A549 (cell line): ENCODE results near the gene AFDN. TPM values are rescaled to one million over a fixed set of nuclear protein-coding genes. Genes with fewer than 3 reads are reported as not detected.
A peak's percentile ranks its signal among the peaks of the same experiment; 100 is the strongest.

ENCODE experiments used
- ATAC-seq, 2 experiments: fragments of 200-7000 bp in 1 of 2; fragments of >200 bp in 1 of 2; cut with Nextera tagmentation in 1 of 2; cut with Tn5 transposase in 1 of 2; 3 replicates each; pipeline versions ENCODE4 v1.8.0 to v1.9.1; 2018 to 2020; ENCODE audit warnings: mild to moderate bottlenecking in 1 of 2, moderate library complexity in 1 of 2
- CTCF ChIA-PET: fragments of 300-600 bp; sonication (Branson Sonifier 250); formaldehyde crosslinking; extraction: SDS; loops from one replicate; lab custom pipeline; 2021; ENCODE audit warnings: antibody characterized with exemption, inconsistent platforms; lab: Yijun Ruan, JAX
- POLR2A ChIA-PET: fragments of 350-600 bp; formaldehyde crosslinking; extraction: SDS; loops from one replicate; lab custom pipeline; 2021; ENCODE audit warnings: antibody characterized with exemption, inconsistent platforms; lab: Yijun Ruan, JAX
- DNase-seq, 2 experiments: peaks; one replicate each; pipeline versions ENCODE4 v3.0.0 to v3.0.0-alpha.2; 2011 to 2016; ENCODE audit warnings: low read depth in 1 of 2, low spot score in 1 of 2
- FAIRE-seq: peaks from 2 replicates; lab custom pipeline; 2011; peaks lifted over from hg19 to GRCh38; lab: Jason Lieb, UNC
- H3K27ac ChIP-seq, 2 experiments: fragments of >200 bp; sonication (Bioruptor Twin); formaldehyde crosslinking; 3 replicates each; pipeline ENCODE4 v1.5.1; 2016 to 2017
- H3K4me1 ChIP-seq: fragments of >200 bp; sonication (Bioruptor Twin); formaldehyde crosslinking; 3 replicates; pipeline ENCODE4 v1.6.1; 2016
- H3K4me2 ChIP-seq: fragments of >200 bp; sonication (Bioruptor Twin); formaldehyde crosslinking; 3 replicates; pipeline ENCODE4 v1.6.1; 2016
- H3K4me3 ChIP-seq: fragments of >200 bp; sonication (Bioruptor Twin); formaldehyde crosslinking; 3 replicates; pipeline ENCODE4 v1.5.1; 2016
- H3K9me3 ChIP-seq: fragments of >200 bp; sonication (Bioruptor Twin); formaldehyde crosslinking; 3 replicates; pipeline ENCODE4 v1.6.1; 2016
- CHD4 ChIP-seq: fragments of 200-600 bp; sonication (generic); IDR thresholded peaks from 2 replicates; pipeline ENCODE4 v1.6.1; 2016; ENCODE audit warnings: antibody characterized with exemption, mild to moderate bottlenecking, borderline replicate concordance
- FOSB ChIP-seq: fragments of 250-450 bp; sonication (Bioruptor Pico); IDR thresholded peaks from 2 replicates; pipeline ENCODE4 v1.5.0; 2020; ENCODE audit warnings: mild to moderate bottlenecking, moderate library complexity
- HEYL ChIP-seq: fragments of 250-450 bp; sonication (Bioruptor Pico); IDR thresholded peaks from 2 replicates; pipeline ENCODE4 v1.8.0; 2021; ENCODE audit warnings: mild to moderate bottlenecking, moderate library complexity
- JUNB ChIP-seq: fragments of >200 bp; sonication (Bioruptor Twin); formaldehyde crosslinking; IDR thresholded peaks from 2 replicates; pipeline ENCODE4 v1.6.1; 2016
- MAFK ChIP-seq: fragments of 450-650 bp; IDR thresholded peaks from 2 replicates; pipeline ENCODE4 v1.6.1; 2014; ENCODE audit not compliant: partially characterized antibody
- POLR2A ChIP-seq: IDR thresholded peaks from 2 replicates; pipeline ENCODE4 v1.6.1; 2012; ENCODE audit warnings: mild to moderate bottlenecking, low read length
- RCOR1 ChIP-seq: fragments of 150-350 bp; IDR thresholded peaks from 2 replicates; pipeline ENCODE4 v1.6.1; 2014; ENCODE audit warnings: antibody characterized with exemption, low read length, low read depth
- SMC3 ChIP-seq: fragments of >200 bp; sonication (Bioruptor Twin); formaldehyde crosslinking; IDR thresholded peaks from 3 replicates; pipeline ENCODE4 v1.6.1; 2018; ENCODE audit warnings: inconsistent platforms
- TFCP2L1 ChIP-seq: fragments of 250-450 bp; sonication (Bioruptor Pico); IDR thresholded peaks from 2 replicates; pipeline ENCODE4 v1.5.0; 2021; ENCODE audit warnings: mild to moderate bottlenecking
- TP53 ChIP-seq: fragments of 250-450 bp; sonication (Bioruptor Pico); IDR thresholded peaks from 2 replicates; pipeline ENCODE4 v1.5.0; 2021; ENCODE audit warnings: mild to moderate bottlenecking, moderate library complexity
- WGBS: methylation state at CpG from one replicate; pipeline ENCODE4 v1.1.6; 2017; ENCODE audit errors: missing lambda C conversion rate; 5-methylcytosine and 5-hydroxymethylcytosine counted together
- polyA minus RNA-seq: library from RNA; depleted of rRNA, polyadenylated mRNA; stranded (reverse); fragments of >200 nt; gene quantifications from 2 replicates; pipeline ENCODE4 v1.2.3, GENCODE V29; 2011; rRNA and poly(A)+ RNA removed
- polyA plus RNA-seq, 4 experiments: library from polyadenylated mRNA; depleted of rRNA in 3 of 4; stranded (reverse); fragments of >200 nt; fragmentation: RNase III in 1 of 4; extraction: RNeasy Plus Mini Kit Qiagen cat#74134 plus additional on column Dnase treatment in 1 of 4; gene quantifications; 2 replicates in 3 of 4; 3 replicates in 1 of 4; pipeline ENCODE4 v1.2.3, GENCODE V29; 2011 to 2017
- TF ChIP-seq, protein P1 (sequence below): IDR thresholded peaks from 2 replicates; pipeline ENCODE4 v1.6.1; 2012; ENCODE audit warnings: low read depth, borderline replicate concordance
- TF ChIP-seq, protein P2 (sequence below): IDR thresholded peaks from 2 replicates; pipeline ENCODE4 v1.6.1; 2012

The AFDN gene, protein sequence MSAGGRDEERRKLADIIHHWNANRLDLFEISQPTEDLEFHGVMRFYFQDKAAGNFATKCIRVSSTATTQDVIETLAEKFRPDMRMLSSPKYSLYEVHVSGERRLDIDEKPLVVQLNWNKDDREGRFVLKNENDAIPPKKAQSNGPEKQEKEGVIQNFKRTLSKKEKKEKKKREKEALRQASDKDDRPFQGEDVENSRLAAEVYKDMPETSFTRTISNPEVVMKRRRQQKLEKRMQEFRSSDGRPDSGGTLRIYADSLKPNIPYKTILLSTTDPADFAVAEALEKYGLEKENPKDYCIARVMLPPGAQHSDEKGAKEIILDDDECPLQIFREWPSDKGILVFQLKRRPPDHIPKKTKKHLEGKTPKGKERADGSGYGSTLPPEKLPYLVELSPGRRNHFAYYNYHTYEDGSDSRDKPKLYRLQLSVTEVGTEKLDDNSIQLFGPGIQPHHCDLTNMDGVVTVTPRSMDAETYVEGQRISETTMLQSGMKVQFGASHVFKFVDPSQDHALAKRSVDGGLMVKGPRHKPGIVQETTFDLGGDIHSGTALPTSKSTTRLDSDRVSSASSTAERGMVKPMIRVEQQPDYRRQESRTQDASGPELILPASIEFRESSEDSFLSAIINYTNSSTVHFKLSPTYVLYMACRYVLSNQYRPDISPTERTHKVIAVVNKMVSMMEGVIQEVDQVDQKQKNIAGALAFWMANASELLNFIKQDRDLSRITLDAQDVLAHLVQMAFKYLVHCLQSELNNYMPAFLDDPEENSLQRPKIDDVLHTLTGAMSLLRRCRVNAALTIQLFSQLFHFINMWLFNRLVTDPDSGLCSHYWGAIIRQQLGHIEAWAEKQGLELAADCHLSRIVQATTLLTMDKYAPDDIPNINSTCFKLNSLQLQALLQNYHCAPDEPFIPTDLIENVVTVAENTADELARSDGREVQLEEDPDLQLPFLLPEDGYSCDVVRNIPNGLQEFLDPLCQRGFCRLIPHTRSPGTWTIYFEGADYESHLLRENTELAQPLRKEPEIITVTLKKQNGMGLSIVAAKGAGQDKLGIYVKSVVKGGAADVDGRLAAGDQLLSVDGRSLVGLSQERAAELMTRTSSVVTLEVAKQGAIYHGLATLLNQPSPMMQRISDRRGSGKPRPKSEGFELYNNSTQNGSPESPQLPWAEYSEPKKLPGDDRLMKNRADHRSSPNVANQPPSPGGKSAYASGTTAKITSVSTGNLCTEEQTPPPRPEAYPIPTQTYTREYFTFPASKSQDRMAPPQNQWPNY (N-terminal part only)
- polyA plus RNA-seq (2011; rRNA removed), result 33.2 and 40.8 TPM in 2 replicates
- polyA plus RNA-seq (2012; cell fraction: cytosol; rRNA removed), result 12.6 and 14.5 TPM in 2 replicates
- 16.4 and 23.4 TPM in 2 replicates for polyA plus RNA-seq (2012; cell fraction: nucleus; rRNA removed)
- 17.5 to 19.3 TPM (median 18.6 TPM) in 3 replicates for polyA plus RNA-seq (2017; fragmentation: RNase III; extraction: RNeasy Plus Mini Kit Qiagen cat#74134 plus additional on column Dnase treatment)
- 43.8 and 44.1 TPM in 2 replicates for polyA minus RNA-seq

DNA sequence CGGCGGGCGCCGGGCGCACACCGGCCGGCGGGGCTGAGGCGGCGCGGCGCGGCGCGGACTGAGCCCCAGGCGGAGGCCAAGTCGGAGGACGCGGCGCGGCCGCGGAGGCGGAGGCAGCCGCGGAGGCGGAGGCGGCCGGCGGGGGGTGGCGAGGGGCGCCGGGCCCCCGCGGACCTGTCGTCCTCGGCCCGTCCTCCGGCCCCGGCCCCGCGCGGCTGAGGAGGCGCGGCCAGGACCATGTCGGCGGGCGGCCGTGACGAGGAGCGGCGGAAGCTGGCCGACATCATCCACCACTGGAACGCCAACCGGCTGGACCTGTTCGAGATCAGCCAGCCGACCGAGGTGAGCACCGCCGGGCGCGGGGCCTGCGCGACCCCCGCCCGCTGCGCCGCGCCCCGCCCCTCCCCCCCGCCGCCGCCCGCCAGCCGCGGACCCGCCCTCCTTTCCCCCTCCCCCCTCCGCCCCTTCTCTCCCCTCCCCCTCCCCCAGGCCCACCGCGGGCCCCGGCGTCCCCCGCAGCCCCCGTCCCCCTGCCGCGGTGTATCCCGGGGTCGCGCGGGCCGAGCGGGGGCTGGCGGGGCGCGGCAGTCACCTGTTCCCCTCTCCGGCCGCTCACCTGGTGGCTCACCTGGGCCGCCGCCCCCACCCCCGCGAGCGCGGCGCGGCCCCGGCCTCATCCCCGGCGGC lies at the start of gene AFDN:
Gene AFDN (plus strand): TSS at position 16 of the 687 bp plus-strand sequence. CDS start 222 bp downstream, at position 238.
- WGBS, result no CpG with 5 or more reads among the region's 108 CpGs
- peak within 1 kb of the TSS; percentile 91 for H3K4me2 ChIP-seq
- peak within 1 kb of the TSS; percentile 97 for H3K4me3 ChIP-seq
- FAIRE-seq (no peak), ATAC-seq (peak in 1 of 2 experiments; percentile 72; a peak in 3 of 6 replicates), DNase-seq (no peak)
- ChIA-PET POLR2A (no interaction called here), CTCF (interaction anchor here (1.4 kb wide), 1 partner anchor 65 kb away, joined by 3 read pairs; no protein-coding TSS in a partner anchor)
- TF ChIP-seq POLR2A (peak; percentile 34; the same call in 1 of the 2 replicates), TP53 (CRISPR knock-in tag) (no peak)
- H3K27ac ChIP-seq, result peak within 1 kb of the TSS; percentile 90 to 99
- H3K9me3 ChIP-seq, result no peaks in the 10 kb centered on the region
- H3K4me1 ChIP-seq, result peaks cover 33% of the 10 kb centered on the region; the same call in 2 of the 3 replicates

DNA sequence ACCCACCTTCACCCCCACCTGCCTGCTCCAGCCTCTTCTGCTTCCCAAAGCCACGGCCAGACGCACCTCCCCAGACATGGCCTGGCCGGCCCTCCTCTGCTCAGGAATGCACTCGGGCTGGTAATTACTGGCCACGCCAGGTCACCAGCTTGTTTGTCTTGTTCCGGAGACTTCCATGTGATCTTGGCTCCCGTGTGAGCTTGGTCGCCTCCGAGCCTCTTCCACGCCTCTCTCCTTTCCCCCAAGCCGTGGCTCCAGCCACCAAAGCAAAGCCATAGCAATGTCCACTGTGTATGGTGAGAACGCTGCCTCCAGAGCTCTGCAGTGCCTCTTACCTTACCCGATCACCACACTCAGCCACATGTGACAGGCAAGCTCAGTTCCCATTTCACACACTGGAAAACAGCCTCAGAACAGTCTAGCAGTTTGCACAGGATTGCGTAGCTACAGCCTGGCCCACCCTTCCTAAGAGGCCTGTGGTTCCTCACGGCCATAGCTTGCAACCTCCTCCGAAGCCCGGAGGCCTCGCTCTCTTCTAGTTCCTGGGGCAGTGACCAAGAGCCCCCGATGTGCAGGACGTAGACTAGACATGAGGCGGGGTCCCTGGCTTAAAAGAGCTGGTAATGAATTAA lies 48.1 kb upstream of the AFDN start:
- no peak for FAIRE-seq
- TF ChIP-seq, protein P1, sequence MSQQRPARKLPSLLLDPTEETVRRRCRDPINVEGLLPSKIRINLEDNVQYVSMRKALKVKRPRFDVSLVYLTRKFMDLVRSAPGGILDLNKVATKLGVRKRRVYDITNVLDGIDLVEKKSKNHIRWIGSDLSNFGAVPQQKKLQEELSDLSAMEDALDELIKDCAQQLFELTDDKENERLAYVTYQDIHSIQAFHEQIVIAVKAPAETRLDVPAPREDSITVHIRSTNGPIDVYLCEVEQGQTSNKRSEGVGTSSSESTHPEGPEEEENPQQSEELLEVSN, result no peak
- TF ChIP-seq SMC3 (no peak), HEYL (no peak), RCOR1 (no peak), JUNB (no peak), TFCP2L1 (CRISPR knock-in tag) (no peak), FOSB (CRISPR knock-in tag) (no peak), MAFK (no peak), CHD4 (no peak)
- TF ChIP-seq, protein P2, sequence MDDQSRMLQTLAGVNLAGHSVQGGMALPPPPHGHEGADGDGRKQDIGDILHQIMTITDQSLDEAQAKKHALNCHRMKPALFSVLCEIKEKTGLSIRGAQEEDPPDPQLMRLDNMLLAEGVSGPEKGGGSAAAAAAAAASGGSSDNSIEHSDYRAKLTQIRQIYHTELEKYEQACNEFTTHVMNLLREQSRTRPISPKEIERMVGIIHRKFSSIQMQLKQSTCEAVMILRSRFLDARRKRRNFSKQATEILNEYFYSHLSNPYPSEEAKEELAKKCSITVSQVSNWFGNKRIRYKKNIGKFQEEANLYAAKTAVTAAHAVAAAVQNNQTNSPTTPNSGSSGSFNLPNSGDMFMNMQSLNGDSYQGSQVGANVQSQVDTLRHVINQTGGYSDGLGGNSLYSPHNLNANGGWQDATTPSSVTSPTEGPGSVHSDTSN, result no peak

More for the DNA sequence above, 48.1 kb upstream of the AFDN start:
- H3K9me3 ChIP-seq, result no peaks in the 10 kb centered on the region
- no peak overlapping the region for H3K4me2 ChIP-seq
- WGBS, result 72% methylated on average over 21 of the region's 21 CpGs
- ChIA-PET CTCF (interaction anchor here (1.4 kb wide), 1 partner anchor 44 kb away, joined by 4 read pairs; no protein-coding TSS in a partner anchor), POLR2A (no interaction called here)
- H3K4me3 ChIP-seq, result no peak overlapping the region
- H3K27ac ChIP-seq, result no peak overlapping the region
- no peaks in the 10 kb centered on the region for H3K4me1 ChIP-seq
- ATAC-seq, result no peak
- DNase-seq, result no peak
